KMS-11 (cell line): ENCODE measurements around the gene KAT5.

Experiments
- H2AFZ ChIP-seq: fragments of 200-600 bp; sonication (generic); 2 replicates; pipeline ENCODE4 v1.6.1; 2016; ENCODE audit warnings: antibody characterized with exemption, mixed run types, low read depth
- H3K27ac ChIP-seq: fragments of 200-600 bp; sonication (generic); 2 replicates; pipeline ENCODE4 v1.6.1; 2016; ENCODE audit warnings: mild to moderate bottlenecking, mixed run types
- H3K27me3 ChIP-seq: fragments of 200-600 bp; sonication (generic); 2 replicates; pipeline ENCODE4 v1.6.1; 2017; ENCODE audit warnings: mild to moderate bottlenecking, low read depth, mixed run types, moderate library complexity; ENCODE audit not compliant: insufficient read depth
- H3K36me3 ChIP-seq: fragments of 200-600 bp; sonication (generic); 2 replicates; pipeline ENCODE4 v1.6.1; 2017; ENCODE audit warnings: mild to moderate bottlenecking, mixed run types; ENCODE audit not compliant: insufficient read depth
- H3K4me1 ChIP-seq: fragments of 200-600 bp; sonication (generic); 2 replicates; pipeline ENCODE4 v1.6.1; 2016; ENCODE audit warnings: mild to moderate bottlenecking, low read depth, mixed run types; ENCODE audit not compliant: poor library complexity, severe bottlenecking
- H3K4me2 ChIP-seq: fragments of 200-600 bp; sonication (generic); 2 replicates; pipeline ENCODE4 v1.7.0; 2016; ENCODE audit warnings: mild to moderate bottlenecking, mixed run types
- H3K4me3 ChIP-seq: fragments of 200-600 bp; sonication (generic); IDR thresholded peaks from 2 replicates; pipeline ENCODE4 v1.6.1; 2017; ENCODE audit warnings: low read depth, low read length, mixed read lengths; ENCODE audit not compliant: insufficient read depth
- H3K79me2 ChIP-seq: fragments of 200-600 bp; sonication (generic); 2 replicates; pipeline ENCODE4 v1.6.1; 2016; ENCODE audit warnings: low read depth, mixed run types; ENCODE audit not compliant: insufficient read depth
- H3K9ac ChIP-seq: fragments of 200-600 bp; sonication (generic); 2 replicates; pipeline ENCODE4 v1.6.1; 2016; ENCODE audit warnings: mild to moderate bottlenecking, mixed run types
- H4K20me1 ChIP-seq: fragments of 200-600 bp; sonication (generic); 2 replicates; pipeline ENCODE4 v1.6.1; 2016; ENCODE audit warnings: mild to moderate bottlenecking, mixed run types; ENCODE audit not compliant: insufficient read depth
- CTCF ChIP-seq: fragments of 200-600 bp; sonication (generic); conservative IDR thresholded peaks from 2 replicates; pipeline ENCODE4 v1.6.1; 2017; ENCODE audit warnings: low read depth, mild to moderate bottlenecking, antibody characterized with exemption, low read length, moderate library complexity, mixed read lengths

Gene KAT5

GRCh38 chr11:65708451-65708850 is 3.6 kb upstream of the KAT5 start:
- H3K27ac ChIP-seq = no peak overlapping the region
- no peaks in the 10 kb centered on the region for H3K36me3 ChIP-seq
- H4K20me1 ChIP-seq = no peaks in the 10 kb centered on the region
- H3K79me2 ChIP-seq = no peaks in the 10 kb centered on the region
- H3K4me1 ChIP-seq = peaks cover 18% of the 10 kb centered on the region
- H2AFZ ChIP-seq = no peak overlapping the region
- no peak for TF ChIP-seq CTCF
- H3K4me2 ChIP-seq = no peak overlapping the region
- no peak overlapping the region for H3K4me3 ChIP-seq
- no peak overlapping the region for H3K9ac ChIP-seq
- no peaks in the 10 kb centered on the region for H3K27me3 ChIP-seq

DNA sequence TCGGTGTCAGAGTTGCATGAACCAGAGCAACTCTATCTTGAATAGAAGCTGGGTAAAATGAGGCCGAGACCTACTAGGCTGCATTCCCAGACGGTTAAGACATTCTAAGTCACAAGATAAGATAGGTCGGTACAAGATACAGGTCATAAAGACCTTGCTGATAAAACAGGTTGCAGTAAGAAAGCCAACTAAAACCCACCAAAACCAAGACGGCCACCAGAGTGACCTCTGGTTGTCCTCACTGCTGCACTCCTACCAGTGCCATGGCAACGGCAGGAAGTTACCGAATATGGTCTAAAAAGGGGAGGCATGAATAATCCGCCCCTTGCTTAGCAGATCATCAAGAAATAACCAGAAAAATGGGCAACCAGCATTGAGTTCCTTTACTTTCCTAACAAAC is 2.4 kb upstream of the KAT5 start:
- H3K4me1 ChIP-seq = peaks cover 18% of the 10 kb centered on the region
- no peak overlapping the region for H3K27ac ChIP-seq
- no peaks in the 10 kb centered on the region for H3K79me2 ChIP-seq
- no peaks in the 10 kb centered on the region for H3K36me3 ChIP-seq
- no peak overlapping the region for H3K4me2 ChIP-seq
- no peak overlapping the region for H3K9ac ChIP-seq
- H3K4me3 ChIP-seq = no peak overlapping the region
- no peaks in the 10 kb centered on the region for H4K20me1 ChIP-seq
- H2AFZ ChIP-seq = no peak overlapping the region
- no peaks in the 10 kb centered on the region for H3K27me3 ChIP-seq
- no peak for TF ChIP-seq CTCF

GRCh38 chr11:65710421-65710820 is 1.6 kb upstream of the KAT5 start:
- TF ChIP-seq CTCF = no peak
- Histone ChIP-seq H4K20me1 (no peaks in the 10 kb centered on the region), H3K36me3 (no peaks in the 10 kb centered on the region), H3K79me2 (no peaks in the 10 kb centered on the region), H3K4me1 (peaks cover 18% of the 10 kb centered on the region), H3K27ac (no peak overlapping the region), H3K9ac (no peak overlapping the region), H3K4me2 (peak overlapping the region; percentile 69; the same call in 1 of the 2 replicates), H3K27me3 (no peaks in the 10 kb centered on the region), H3K4me3 (no peak overlapping the region), H2AFZ (peak overlapping the region; percentile 93; the same call in 1 of the 2 replicates)

DNA sequence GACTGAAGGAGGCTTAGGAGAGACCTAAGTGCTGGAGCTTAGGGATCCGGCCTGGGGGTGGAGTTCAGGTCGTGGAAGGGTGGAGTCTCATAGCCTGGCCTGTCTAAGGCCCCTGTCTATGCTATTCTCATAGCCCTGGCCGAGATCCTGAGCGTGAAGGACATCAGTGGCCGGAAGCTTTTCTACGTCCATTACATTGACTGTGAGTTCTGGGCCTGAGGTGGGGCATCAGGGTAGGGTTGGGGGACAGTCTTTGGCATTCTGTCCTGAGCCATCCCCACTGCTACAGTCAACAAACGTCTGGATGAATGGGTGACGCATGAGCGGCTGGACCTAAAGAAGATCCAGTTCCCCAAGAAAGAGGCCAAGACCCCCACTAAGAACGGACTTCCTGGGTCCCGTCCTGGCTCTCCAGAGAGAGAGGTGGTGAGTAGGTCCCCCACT is 603 bp downstream of the KAT5 start:
- Histone ChIP-seq H3K27ac (no peak overlapping the region; the same call in 1 of the 2 replicates), H2AFZ (no peak overlapping the region; the same call in 1 of the 2 replicates), H3K9ac (peak overlapping the region; percentile 83; the same call in 1 of the 2 replicates)

More for the DNA sequence above, 603 bp downstream of the KAT5 start:
- Histone ChIP-seq H3K27me3 (no peaks in the 10 kb centered on the region), H4K20me1 (no peaks in the 10 kb centered on the region), H3K4me2 (peak overlapping the region; percentile 69; the same call in 1 of the 2 replicates), H3K36me3 (no peaks in the 10 kb centered on the region), H3K4me1 (peaks cover 9% of the 10 kb centered on the region), H3K4me3 (peak overlapping the region; percentile 39), H3K79me2 (0 out of 2 replicates have a peak, but pooled peaks cover 3% of the 10 kb centered on the region)
- TF ChIP-seq CTCF = no peak
